NCI-H1048 (cell line): ENCODE data around the gene CDK11A.

ENCODE experiments used
- DNase-seq: peaks from one replicate; lab custom pipeline; 2025; lab: John Stamatoyannopoulos, UW

CDK11A gene

DNA sequence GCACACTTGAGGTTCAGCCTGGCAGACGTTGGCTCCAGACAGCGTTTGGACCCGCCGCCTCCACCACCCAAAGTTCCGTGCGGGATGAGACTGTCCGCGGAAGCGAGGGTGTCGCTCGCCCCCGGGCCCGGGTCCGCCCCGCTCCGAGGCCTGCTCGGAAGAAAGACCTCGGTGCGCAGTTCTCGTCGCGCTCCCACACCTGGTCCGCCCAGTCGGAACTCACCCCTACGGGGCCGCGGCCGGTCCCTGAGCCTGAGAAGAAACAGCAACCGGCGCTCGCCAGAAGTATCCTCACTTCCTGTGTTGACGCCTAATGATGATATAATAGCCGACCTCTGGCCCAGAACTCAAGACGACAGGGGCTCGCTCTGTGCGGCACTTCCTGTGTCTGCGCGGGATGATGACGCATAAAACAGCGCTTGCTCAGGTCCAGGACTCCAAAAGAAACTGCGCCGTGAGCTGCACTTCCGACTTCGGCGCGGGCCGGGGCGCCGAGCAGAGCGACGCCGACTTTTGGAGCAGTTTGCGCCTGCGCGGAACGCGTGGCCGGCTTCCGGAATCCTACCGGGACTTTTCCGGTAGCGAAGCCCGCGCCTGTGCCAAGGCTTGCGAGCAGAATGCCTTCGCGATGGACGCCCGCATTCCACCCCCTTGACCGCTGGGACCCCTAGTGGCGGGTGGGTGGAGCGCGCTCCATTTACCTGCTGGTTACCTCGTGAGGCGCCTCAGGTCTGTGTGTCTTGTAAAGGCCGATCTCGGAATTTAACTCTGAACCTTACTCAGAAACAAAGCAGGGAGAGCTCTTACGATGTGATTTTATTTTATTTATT lies at the start of gene CDK11A:
Gene CDK11A (minus strand): TSS at position 323 of the 830 bp plus-strand sequence. CDS start 1,539 bp downstream, outside the sequence.
- DNase-seq: peak; percentile 88

DNA sequence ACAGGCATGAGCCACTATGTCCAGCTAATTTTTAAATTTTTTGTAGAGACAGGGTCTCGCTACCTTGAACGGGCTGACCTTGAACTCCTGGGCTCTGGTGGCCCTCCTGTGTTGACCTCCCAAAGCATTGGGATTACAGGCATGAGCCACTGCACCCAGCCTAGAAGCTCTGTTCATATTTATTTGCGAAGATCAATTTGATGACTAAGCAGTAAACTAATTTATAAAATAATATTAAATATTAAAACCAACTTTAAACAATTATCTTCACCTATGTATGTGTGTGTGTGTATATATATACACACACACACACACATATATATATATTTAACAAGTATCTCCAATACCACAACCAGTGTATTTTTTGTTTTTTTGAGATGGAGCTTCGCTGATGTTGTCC lies 49.7 kb upstream of the CDK11A start:
- DNase-seq: no peak

DNA sequence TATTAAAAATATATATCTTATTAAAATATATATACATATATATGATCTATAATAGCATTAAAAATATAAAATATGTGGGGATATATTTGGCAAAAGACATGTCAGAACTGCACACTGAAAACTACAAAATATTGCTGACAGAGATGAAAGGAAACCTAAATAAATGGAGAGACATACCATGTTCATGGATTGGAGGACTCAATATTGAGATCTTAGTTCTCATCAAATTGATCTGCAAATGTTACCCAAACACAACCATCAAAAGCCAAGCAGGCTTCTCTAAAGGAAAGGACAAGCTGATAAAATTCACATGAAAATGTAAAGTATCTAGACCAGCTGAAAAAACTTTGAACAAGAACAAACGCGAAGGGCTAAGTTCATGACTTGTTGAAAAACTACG lies 46.9 kb upstream of the CDK11A start:
- DNase-seq: no peak

DNA sequence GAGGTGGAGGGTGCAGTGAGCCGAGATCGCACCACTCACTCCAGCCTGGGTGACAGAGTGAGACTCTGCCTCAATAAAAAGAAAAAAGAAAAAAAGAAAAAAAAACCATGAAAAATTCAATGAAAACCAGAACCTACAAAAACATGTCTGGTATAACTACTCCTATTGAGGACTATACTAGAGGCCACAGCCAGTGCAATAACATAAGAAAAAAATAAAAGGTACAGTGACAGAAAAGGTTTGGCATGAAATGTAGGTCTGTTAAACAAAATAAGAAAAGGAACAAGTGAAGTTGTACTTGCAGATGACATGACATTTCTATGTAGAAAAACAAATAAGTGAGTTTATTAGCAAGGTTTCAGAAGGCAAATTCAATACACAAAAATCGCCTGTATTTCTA lies 45.9 kb upstream of the CDK11A start:
- DNase-seq: no peak

DNA sequence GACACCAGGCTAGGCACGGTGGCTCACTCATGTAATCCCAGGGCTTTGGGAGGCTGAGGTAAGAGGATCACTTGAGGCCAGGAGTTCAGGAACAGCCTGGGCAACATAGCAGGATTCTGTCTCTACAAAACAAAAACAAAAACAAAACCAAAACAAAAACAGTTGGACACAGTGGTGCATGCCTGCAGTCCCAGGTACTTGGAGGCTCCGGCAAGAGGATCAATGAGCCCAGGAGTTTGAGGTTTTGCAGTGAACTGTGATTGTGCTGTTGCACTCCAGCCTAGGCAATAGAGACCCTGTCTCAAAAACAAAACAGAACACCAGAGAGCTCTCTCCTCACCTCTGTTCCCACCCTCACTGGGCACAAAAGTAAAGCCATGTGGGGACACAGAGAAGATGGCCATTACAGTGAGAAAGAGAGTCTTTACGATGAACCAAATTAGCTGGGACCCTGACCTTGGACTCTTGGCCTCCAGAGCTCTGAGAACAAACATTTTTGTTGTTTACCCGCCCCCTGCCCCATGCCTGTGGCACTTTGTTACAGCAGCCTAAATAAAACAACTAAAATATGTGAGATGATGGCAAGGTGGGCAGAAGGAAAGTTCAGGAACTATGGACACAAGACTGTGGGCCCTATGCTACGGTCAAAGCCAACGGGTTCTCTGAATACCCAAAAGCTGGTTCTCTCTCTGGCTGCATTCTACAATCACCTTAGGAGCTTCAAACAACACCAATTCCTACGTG lies 44.3 kb upstream of the CDK11A start:
- DNase-seq: no peak

DNA sequence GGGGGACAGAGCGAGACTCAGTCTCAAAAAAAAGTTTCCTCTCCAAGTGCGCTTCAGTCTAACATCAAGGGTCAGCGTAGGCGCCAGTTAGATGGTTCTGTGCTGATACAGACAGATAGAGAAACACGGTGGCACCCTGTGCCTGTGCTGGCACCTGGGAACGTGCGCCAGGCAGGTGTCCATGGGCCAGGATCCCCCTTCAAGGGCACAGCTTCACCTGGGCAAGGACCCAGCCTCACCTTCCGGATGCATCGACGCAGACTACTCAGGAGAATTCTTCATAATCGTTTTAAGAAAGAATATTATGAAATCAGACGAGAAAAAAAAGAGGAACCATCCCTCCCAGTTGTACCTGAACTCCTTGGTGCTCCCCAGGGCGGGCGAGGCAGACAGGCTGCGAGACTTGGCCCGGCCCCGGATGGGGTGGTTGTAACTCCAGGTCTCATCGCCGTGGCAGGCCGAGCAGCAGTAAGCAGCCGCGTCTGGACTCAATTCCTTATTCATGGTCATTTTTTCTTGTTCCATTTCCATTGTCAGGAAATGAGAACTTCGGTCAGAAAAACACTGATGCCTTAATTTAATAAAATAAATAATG lies 40.8 kb upstream of the CDK11A start:
- no peak for DNase-seq

DNA sequence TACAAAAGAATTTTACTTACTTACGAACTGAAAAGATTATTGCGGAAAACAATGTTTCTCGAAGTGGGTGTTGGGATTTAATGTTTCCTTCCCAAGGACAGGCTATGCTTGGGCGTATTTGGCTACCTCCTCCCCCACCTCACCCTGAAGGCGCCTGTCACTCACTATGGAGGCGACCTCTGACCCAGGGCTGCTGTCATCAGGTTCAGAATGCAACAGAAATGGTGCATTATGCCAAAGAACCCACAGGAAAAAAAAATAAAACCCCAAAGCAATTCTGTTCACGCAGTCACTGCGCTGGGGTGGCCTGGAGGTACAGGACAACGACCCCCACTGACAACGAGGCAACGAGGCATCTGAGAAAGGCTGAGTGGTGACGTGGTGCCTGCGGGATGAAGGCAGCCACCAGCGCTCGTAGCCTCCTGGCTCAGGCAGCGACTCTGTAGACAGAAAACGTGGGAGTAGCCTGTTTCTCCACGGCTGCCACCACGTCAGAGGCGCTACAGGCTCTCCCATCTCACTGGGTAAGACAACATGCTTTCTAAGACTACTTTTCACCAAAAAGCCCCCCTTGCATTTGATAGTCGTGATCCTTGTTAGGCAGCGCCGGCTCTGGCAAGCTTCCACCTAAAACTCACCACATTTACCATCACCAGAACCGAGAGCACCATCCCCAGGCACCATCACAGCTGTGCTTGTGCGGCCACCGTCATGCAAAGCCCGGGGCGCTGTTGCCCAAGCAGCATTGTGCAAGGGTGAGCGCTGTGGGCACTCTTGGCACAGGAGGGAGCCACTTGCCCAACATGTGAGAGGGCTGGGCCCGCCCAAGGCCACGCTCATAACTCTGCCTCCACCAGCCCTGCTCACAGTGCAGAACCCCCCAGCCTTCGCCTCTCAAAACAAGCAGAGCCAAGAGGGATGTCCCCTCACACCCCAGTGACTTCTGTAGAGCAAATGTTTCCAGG lies 39.8 kb upstream of the CDK11A start:
- no peak for DNase-seq

DNA sequence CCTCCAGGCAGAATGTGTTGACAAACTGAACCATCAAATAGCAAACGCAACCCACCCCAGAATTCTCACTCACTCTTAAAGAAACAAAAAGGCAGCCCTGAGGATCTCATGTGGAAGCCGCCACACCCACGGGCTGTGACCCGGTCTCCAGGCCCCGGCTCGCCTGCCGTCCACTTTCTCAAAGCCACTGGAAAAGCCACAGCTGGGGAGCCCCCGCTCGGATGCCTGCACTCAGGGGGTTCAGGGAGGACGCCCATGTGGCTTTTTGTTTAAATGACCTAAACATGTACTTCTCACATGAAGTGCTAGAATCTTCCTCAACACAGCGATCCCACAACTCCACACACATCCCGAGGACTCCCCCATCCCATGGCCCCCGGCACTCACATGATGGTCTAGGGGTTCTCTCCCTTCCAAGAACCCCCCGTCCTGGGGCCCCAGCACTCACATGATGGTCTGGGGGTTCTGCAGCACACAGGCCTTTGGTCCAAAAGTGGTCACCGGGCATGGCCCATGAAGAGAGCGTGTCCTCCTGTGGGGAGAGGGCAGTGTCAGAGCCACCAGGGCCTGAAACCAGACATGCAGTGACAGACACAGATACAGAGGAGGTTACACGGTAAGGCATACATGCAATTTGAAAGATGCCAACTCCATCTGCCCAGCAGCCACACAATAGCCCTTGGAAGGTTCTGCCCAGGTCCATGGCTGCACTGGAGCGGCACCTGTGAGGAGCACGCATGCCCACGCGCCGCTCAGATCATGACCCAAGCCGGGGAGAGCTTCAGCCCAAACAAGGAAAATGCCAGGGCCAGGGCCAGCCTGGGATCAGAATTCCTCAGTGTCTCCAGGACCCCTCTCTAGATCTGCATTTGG lies 37.6 kb upstream of the CDK11A start:
- no peak for DNase-seq

DNA sequence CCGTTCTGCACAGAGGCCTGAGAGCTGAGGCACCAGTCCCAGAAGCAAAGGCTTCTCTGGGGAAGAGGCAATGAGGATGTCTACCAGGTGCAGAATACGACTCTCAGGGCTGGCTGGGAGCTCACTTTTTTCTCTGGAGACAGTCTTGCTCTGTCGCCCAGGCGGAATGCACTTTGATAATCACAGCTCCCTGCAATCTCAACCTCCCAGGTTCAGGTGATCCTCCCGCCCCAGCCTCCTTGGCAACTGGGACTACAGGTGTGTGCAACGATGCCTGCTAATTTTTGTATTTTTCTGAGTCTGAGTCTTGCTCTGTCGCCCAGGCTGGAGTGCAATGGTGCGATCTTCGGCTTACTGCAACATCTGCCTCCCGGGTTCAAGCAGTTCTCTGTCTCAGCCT lies 36.6 kb upstream of the CDK11A start:
- no peak for DNase-seq

DNA sequence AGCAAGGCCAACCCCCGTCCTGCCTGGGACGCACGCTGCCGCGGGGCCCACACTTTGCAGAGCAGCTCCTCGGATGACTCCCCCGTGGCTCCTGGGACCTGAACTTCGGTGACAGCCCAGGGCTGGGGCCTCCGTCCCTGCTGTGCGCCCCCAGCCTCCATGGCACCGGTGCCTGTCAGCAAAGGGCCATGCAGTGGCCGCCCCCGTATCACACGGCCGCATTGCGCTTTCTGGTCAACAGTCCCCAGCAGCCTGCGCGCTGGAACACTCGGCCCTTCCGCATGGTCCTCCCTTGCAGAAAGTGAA lies 36.1 kb upstream of the CDK11A start:
- DNase-seq: no peak

DNA sequence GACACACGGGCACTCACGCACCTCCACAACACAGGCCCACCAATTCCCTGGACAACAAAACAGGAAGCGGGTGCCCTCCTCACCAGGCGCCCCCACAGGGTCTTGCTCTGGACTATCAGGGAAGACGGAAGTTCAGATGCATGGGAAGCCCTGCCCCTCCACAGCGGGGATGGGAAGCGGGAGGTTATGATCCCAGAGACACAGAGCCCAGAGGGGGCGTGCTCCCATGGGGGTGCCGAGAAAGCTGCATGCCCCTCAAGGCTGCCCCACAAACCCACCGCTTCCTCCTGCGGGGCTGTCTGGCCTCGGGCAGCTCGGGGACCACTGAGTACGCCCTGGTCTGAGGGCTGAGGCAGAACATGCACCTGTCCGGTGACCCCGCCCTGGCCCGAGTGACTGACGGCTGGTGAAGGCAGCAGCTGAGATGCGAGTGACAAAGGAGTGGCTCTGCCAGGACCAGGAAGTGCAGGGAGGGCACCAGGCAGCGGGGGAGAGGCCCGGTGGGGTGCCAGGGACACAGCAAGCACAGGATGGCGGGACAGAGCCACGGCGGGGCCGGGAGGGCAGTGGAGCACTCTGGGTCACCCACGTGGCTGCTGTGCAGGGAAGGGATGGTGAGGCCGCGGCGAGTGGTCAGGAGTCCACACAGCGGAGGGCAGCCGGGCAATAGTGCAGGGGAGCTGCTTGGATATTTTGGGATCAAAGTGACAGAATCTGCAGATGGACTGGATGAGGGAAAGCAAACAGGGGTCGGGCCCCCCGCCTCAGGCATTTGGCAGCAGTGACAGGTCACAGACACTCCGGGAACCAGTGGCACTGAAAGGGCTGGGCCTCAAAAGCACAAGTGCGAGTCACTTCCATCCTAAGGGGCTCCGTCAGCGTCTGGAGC lies 35.5 kb upstream of the CDK11A start:
- no peak for DNase-seq

DNA sequence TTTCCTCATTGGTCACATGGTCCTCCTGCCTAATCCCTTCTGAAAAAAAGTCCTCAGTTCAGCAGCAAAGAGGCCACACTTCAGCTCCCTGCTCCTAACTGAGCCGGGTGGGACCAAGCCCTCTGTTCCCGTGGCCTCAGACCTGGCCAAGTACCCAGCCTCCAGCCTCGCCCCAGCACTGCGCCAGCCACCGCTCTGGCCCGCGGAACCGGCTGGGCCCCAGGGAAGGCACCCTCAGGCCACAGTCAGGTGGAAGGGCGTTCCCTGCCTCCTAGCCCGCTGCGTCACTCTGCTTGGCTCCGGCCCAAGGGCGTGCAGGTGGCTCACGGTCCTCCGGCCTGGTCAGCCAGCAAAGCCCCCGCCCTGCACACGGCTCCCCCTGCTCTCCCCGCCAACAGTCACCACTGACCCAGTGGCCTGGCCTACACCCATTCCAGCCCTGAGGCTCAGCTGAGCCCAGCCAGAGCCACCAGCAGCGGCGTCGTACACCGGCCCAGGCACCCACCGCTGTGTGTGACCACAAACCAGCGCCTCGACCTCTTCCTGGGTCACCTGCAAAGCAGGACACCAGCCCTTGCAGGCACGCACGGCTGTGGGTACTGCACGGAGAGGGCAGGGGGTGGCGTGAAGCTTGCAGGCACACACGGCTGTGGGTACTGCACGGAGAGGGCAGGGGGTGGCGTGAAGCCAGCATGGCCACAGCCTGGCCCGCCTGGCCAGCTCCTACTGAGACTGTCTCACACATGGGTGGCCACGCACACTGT lies 34.7 kb upstream of the CDK11A start:
- DNase-seq: no peak

DNA sequence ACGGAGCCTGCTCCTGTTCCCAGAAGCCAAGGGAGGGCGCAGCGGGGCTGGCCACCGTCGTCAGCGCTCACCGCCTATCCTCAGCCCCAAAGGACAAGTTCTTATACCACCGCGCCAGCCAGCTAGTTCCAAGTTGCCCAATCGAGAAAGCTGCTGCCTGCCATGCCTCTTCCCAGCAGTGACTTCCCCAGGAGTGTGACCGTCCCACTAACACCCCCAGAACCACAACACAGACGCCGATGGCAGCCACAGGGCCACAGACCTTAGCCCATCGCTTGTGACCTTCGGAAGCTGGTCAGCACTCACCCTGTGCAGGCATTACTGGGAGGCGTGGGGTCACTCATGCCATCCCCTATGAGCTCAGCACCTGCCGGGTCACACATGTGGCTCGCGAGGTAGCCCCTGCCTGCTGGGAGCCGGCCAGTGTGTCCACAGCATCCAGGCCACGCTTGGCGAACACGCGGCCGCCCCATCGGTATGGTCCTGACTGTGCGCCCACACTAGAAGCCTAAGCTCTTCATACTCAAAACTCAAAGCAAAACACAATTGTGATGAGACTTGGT lies 34.0 kb upstream of the CDK11A start:
- no peak for DNase-seq

DNA sequence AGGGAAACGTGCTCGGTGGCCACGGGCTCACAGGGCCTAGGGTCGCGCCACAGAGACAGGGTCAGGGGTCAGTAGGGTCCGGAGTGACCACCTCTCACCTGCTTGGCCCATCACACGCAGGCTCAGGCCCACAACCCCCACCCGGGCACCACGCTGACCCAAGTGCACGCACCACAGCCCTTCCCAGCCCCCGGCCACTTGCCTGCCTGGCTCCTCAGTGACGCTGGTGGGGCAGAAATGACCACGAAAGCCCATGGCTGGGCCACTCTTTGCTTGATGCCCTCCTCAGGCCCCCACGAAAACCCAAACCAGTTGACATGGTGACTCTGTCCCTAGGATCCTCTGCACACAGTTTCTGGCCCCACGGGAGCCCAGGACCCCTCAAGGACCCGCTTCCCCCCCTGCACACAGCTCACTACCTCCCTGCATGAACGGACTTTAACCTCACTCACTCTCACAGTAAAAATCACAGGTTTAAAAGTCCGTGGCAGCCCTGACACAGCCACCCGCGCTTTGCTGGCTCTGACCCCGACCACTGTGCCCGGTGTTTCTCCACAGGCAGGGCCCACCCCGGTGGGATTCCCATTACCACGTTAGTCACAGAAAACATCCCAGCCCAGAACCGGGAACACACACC lies 33.4 kb upstream of the CDK11A start:
- DNase-seq: no peak

DNA sequence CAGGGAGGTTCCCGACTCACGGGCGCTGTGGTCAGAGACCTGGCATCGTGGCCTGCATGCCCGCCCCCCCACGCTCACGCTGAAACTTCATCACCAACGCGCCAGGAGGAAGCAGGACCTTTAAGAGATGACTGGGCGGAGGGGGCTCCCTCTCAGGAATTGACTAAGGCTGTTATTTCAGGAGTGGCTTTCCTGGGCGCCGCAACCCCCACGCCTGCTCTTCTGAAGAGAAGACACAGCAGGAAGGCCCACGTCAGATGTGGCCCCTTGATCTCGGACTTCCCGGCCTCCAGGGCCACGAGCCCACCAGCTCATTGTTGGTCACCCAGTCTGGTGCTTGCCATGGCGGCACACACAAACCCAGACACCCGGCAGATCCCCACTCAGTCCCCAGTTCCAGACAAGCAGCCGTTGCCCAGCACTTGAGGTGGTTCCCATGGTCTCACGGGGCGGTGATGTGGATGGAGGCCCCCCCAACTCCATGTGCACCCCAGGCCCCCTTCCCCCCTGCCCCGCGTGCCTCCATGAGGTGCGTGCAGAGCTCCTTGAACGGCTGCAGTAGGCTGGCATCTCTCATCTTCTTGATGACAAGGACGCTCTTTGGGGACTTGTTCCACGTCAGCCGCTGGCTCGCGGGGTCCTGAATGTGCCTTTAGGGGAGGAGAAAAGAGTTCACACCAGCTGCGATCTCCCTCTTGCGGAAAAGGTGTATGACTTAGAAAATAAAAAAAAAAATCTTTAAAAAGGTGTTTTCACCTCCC lies 32.7 kb upstream of the CDK11A start:
- no peak for DNase-seq

DNA sequence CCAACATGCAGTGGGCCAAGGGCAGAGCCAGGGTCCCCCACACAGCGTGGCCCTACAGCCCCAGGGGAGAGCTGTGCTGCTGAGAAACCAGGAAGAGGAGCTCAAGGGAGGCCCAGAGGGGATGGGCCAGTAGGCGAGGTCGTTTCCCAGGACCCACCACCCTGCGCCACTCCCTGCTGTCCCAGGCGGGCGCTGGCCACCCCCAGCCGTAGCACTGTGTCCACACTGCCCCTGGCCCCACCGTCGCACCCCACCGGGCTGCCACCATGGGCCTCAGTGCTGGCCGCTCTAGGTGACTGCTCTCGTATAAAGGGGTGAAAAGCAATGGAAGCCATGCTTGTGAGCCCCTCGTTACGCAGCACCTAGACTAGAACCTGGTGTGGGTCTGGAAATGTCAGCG lies 31.7 kb upstream of the CDK11A start:
- DNase-seq: no peak

DNA sequence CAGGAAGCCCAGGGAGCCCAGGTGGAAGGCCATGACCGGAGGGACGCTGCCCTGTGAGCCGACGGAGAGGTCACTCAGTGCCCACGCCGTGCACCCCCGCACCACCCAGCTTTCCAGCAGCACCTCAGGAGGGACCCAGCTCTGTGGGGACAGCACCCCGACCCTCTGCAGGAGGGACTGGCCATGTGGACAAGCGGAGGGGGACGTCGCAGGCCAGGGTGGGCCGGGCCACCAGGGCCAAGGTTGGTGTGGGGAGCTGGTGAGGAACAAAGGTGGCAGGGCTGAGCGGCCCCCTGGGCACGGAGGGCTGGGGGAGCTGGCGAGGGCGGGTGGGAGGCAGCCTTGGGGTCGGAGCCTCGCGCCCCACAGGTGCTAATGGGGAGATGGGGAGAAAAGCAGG lies 31.3 kb upstream of the CDK11A start:
- DNase-seq: no peak
